ENCODE results near the gene SAP30BP. TPM values are rescaled to one million over a fixed set of nuclear protein-coding genes. Genes with fewer than 3 reads are reported as not detected.

Gene SAP30BP
- total RNA-seq, 2 experiments from 2014 or later, result 97.0 to 97.5 TPM

GRCh38 chr17:75697651-75698291, 30.6 kb downstream of the SAP30BP start:
- no peaks in the 10 kb centered on the region for H3K4me1 Mint-ChIP-seq
- H3K36me3 Mint-ChIP-seq (ENCODE audit: low read depth), result peaks cover 22% of the 10 kb centered on the region
- ChIA-PET CTCF (interaction anchor here (1.0 to 2.4 kb wide), 3 partner anchors 10 to 68 kb away, joined by 3 to 11 read pairs (median 3); partner anchors contain the start of gene SMIM5), POLR2A (no interaction called here)
- H3K27ac Mint-ChIP-seq, result no peak overlapping the region
- no peak overlapping the region for H3K4me3 Mint-ChIP-seq
- H3K9me3 Mint-ChIP-seq, result no peaks in the 10 kb centered on the region
- H3K27me3 Mint-ChIP-seq, result no peaks in the 10 kb centered on the region
- DNase-seq, result no peak

GRCh38 chr17:75698659-75699058, 31.5 kb downstream of the SAP30BP start:
- DNase-seq, result no peak
- no peaks in the 10 kb centered on the region for H3K4me1 Mint-ChIP-seq
- peaks cover 22% of the 10 kb centered on the region for H3K36me3 Mint-ChIP-seq (ENCODE audit: low read depth)
- no peak overlapping the region for H3K27ac Mint-ChIP-seq
- no peaks in the 10 kb centered on the region for H3K9me3 Mint-ChIP-seq
- ChIA-PET POLR2A (no interaction called here), CTCF (interaction anchor here (0.6 to 2.4 kb wide), 6 partner anchors 11 to 69 kb away, joined by 3 to 11 read pairs (median 3); partner anchors contain the start of gene SMIM5)
- H3K27me3 Mint-ChIP-seq, result no peaks in the 10 kb centered on the region
- H3K4me3 Mint-ChIP-seq, result no peak overlapping the region

- H3K27ac Mint-ChIP-seq, result no peak overlapping the region
- POLR2A ChIA-PET, result no interaction called here
- H3K27me3 Mint-ChIP-seq, result no peaks in the 10 kb centered on the region
- H3K36me3 Mint-ChIP-seq (ENCODE audit: low read depth), result peaks cover 28% of the 10 kb centered on the region
- CTCF ChIA-PET, result interaction anchor here (1.2 to 2.7 kb wide), 2 partner anchors 18 to 69 kb away, joined by 3 to 9 read pairs; no protein-coding TSS in a partner anchor
- H3K4me1 Mint-ChIP-seq, result no peaks in the 10 kb centered on the region
- no peak overlapping the region for H3K4me3 Mint-ChIP-seq
- H3K9me3 Mint-ChIP-seq, result no peaks in the 10 kb centered on the region
- no peak for DNase-seq
Measured at GRCh38 chr17:75701288-75701687, 34.1 kb downstream of the SAP30BP start.

GRCh38 chr17:75703191-75703590, 36.1 kb downstream of the SAP30BP start:
- H3K4me1 Mint-ChIP-seq, result no peaks in the 10 kb centered on the region
- no peak for DNase-seq
- no peak overlapping the region for H3K27ac Mint-ChIP-seq
- H3K4me3 Mint-ChIP-seq, result no peak overlapping the region
- H3K9me3 Mint-ChIP-seq, result no peaks in the 10 kb centered on the region
- H3K27me3 Mint-ChIP-seq, result no peaks in the 10 kb centered on the region
- ChIA-PET CTCF (interaction anchor here (0.5 to 2.7 kb wide), 5 partner anchors 15 to 395 kb away, joined by 3 to 9 read pairs (median 4); no protein-coding TSS in a partner anchor), POLR2A (no interaction called here)
- peaks cover 39% of the 10 kb centered on the region for H3K36me3 Mint-ChIP-seq (ENCODE audit: low read depth)

GRCh38 chr17:75703591-75703990, 36.5 kb downstream of the SAP30BP start:
- Mint-ChIP-seq H3K4me3 (no peak overlapping the region), H3K9me3 (no peaks in the 10 kb centered on the region), H3K27me3 (no peaks in the 10 kb centered on the region), H3K27ac (no peak overlapping the region), H3K4me1 (no peaks in the 10 kb centered on the region), H3K36me3 (ENCODE audit: low read depth) (peaks cover 43% of the 10 kb centered on the region)
- no peak for DNase-seq
- CTCF ChIA-PET, result interaction anchor here (0.5 to 2.7 kb wide), 5 partner anchors 10 to 395 kb away, joined by 3 to 9 read pairs (median 4); no protein-coding TSS in a partner anchor
- POLR2A ChIA-PET, result no interaction called here

- no peak overlapping the region for H3K4me3 Mint-ChIP-seq
- peaks cover 42% of the 10 kb centered on the region for H3K36me3 Mint-ChIP-seq (ENCODE audit: low read depth)
- DNase-seq, result no peak
- ChIA-PET POLR2A (no interaction called here), CTCF (interaction anchor here (0.5 to 1.1 kb wide), 6 partner anchors 13 to 45 kb away, joined by 3 to 4 read pairs (median 3); no protein-coding TSS in a partner anchor)
- no peaks in the 10 kb centered on the region for H3K9me3 Mint-ChIP-seq
- H3K4me1 Mint-ChIP-seq, result no peaks in the 10 kb centered on the region
- no peaks in the 10 kb centered on the region for H3K27me3 Mint-ChIP-seq
- no peak overlapping the region for H3K27ac Mint-ChIP-seq
Measured at GRCh38 chr17:75704963-75705875, 38.1 kb downstream of the SAP30BP start.

- Mint-ChIP-seq H3K4me1 (no peaks in the 10 kb centered on the region), H3K27ac (no peak overlapping the region), H3K36me3 (ENCODE audit: low read depth) (peaks cover 32% of the 10 kb centered on the region), H3K9me3 (no peaks in the 10 kb centered on the region), H3K4me3 (no peak overlapping the region), H3K27me3 (no peaks in the 10 kb centered on the region)
- no peak for DNase-seq
- CTCF ChIA-PET, result interaction anchor here (0.5 to 1.2 kb wide), 8 partner anchors 11 to 175 kb away, joined by 3 to 4 read pairs (median 3); no protein-coding TSS in a partner anchor
- POLR2A ChIA-PET, result no interaction called here
Measured at GRCh38 chr17:75706042-75706728, 39.0 kb downstream of the SAP30BP start.

- peaks cover 2% of the 10 kb centered on the region for H3K27me3 Mint-ChIP-seq
- no peak overlapping the region for H3K27ac Mint-ChIP-seq
- POLR2A ChIA-PET, result no interaction called here
- H3K36me3 Mint-ChIP-seq (ENCODE audit: low read depth), result peaks cover 27% of the 10 kb centered on the region
- no peaks in the 10 kb centered on the region for H3K4me1 Mint-ChIP-seq
- CTCF ChIA-PET, result interaction anchor here (0.6 to 1.2 kb wide), 3 partner anchors 12 to 32 kb away, joined by 3 to 4 read pairs (median 3); no protein-coding TSS in a partner anchor
- H3K4me3 Mint-ChIP-seq, result no peak overlapping the region
- no peaks in the 10 kb centered on the region for H3K9me3 Mint-ChIP-seq
- no peak for DNase-seq
Measured at GRCh38 chr17:75707079-75707571, 40.0 kb downstream of the SAP30BP start.

- H3K27me3 Mint-ChIP-seq, result peaks cover 7% of the 10 kb centered on the region
- H3K27ac Mint-ChIP-seq, result no peak overlapping the region
- no peaks in the 10 kb centered on the region for H3K9me3 Mint-ChIP-seq
- ChIA-PET POLR2A (no interaction called here), CTCF (interaction anchor here (0.6 to 0.9 kb wide), 3 partner anchors 12 to 79 kb away, joined by 3 read pairs; partner anchors contain the start of gene SMIM5)
- no peak for DNase-seq
- H3K4me3 Mint-ChIP-seq, result no peak overlapping the region
- no peaks in the 10 kb centered on the region for H3K4me1 Mint-ChIP-seq
- peaks cover 11% of the 10 kb centered on the region for H3K36me3 Mint-ChIP-seq (ENCODE audit: low read depth)
Measured at GRCh38 chr17:75712446-75712845, 45.3 kb downstream of the SAP30BP start.

GRCh38 chr17:75719732-75720131, 52.6 kb downstream of the SAP30BP start:
- no peak for DNase-seq
- no peaks in the 10 kb centered on the region for H3K9me3 Mint-ChIP-seq
- peaks cover 4% of the 10 kb centered on the region for H3K4me1 Mint-ChIP-seq
- H3K27me3 Mint-ChIP-seq, result peaks cover 20% of the 10 kb centered on the region
- H3K36me3 Mint-ChIP-seq (ENCODE audit: low read depth), result no peaks in the 10 kb centered on the region
- no peak overlapping the region for H3K27ac Mint-ChIP-seq
- H3K4me3 Mint-ChIP-seq, result no peak overlapping the region
- ChIA-PET POLR2A (interaction anchor here (0.6 kb wide), 1 partner anchor 268 kb away, joined by 5 read pairs; no protein-coding TSS in a partner anchor), CTCF (interaction anchor here (1.1 to 2.3 kb wide), 6 partner anchors 12 to 87 kb away, joined by 3 to 9 read pairs (median 6); partner anchors contain the start of gene SMIM5)

- DNase-seq, result peak; percentile 67
- Mint-ChIP-seq H3K27ac (no peak within 1 kb of the TSS), H3K4me1 (peaks cover 4% of the 10 kb centered on the region), H3K9me3 (no peaks in the 10 kb centered on the region), H3K27me3 (peaks cover 20% of the 10 kb centered on the region), H3K36me3 (ENCODE audit: low read depth) (no peaks in the 10 kb centered on the region), H3K4me3 (peak within 1 kb of the TSS; percentile 63)
- POLR2A ChIA-PET, result no interaction called here
- CTCF ChIA-PET, result interaction anchor here (0.8 to 2.3 kb wide), 6 partner anchors 10 to 88 kb away, joined by 3 to 11 read pairs (median 7); partner anchors contain the start of gene SMIM5
Measured at GRCh38 chr17:75720656-75721462, 53.7 kb downstream of the SAP30BP start, which contains the start of gene ITGB4. Gene ITGB4 (plus strand): TSS chr17:75721459. CDS start chr17:75724704, 3,245 bp downstream.

Measured in activated CD4-positive, alpha-beta T cell treated with anti-CD3 and anti-CD28 coated beads, Interleukin-2, amount 10 ng/mL, durations not matched to agents 7 days and 5 days (primary cell).